ENCODE data around the gene IGFN1. TPM values are rescaled to one million over a fixed set of nuclear protein-coding genes. Genes with fewer than 3 reads are reported as not detected.

IGFN1 gene
- not detected in 2 replicates for total RNA-seq

- DNase-seq (ENCODE audit: low read depth in 2 of 2): no peak
Observed at GRCh38 chr1:201190624-201191051, at the start of gene IGFN1. TSS of gene IGFN1 (plus strand) at chr1:201190824. CDS start at chr1:201193294, 2,470 bp downstream.

- DNase-seq (ENCODE audit: low read depth in 2 of 2): no peak
Observed at GRCh38 chr1:201140941-201141260, 49.7 kb upstream of the IGFN1 start.

DNA sequence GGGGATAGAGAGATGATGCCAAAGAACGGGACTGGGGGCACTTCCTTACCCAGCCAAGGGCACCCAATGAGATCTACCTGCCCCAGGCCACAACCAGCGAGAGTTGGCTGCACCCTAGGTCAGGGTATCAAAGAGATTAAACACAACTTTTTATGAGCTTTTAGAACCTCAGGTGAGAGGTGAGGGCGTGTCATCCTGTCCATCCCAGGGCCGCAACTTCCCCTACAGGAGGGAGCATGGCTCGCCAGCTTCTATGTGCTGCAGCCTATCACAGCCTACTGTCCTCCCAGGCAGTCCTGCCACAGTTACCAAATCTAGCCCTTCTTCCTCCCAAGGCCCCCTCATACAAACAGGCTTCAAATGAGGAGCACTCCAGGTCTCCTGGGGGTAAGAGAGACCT is 49.2 kb upstream of the IGFN1 start:
- no peak for DNase-seq (ENCODE audit: low read depth in 2 of 2)

DNA sequence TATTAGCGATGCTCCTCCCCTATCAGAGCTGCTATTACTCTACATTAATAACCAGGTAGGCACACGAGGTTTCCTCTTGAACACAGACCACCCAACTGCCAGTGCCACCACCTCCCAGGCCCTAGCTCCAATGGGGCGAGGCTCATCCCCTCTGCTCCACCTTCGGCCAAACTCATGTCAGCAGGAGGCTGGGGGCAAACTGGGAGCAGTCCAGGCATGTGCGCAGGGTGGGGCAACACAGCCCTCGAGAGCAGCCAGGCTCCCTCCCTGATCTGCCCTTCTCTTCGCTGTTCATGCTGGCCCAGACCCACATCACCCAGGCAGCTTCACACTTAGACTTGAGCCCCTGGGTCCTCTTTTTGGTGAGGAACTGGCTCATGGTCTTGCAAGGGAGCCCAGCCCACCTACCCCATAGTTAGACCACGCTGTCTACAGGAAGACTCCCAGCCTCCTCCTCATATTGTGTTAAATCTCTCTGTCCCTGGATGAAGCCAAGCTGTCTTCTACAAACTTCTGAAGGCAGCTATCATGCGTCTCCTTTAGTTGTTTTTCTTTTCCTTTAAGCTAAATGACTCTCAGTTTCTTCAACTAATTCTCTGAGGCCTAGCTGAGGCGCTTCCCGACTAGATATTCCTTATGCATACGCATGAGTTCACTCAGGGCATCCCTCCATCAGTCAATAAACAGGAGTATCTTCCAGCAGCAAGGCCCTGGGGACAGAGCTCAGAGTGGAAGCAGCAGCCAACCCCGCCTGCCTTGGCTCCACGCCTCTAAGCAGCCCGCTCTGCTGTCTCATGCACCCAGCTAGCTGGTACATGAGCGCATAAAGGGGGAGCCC is 48.4 kb upstream of the IGFN1 start:
- no peak for DNase-seq (ENCODE audit: low read depth in 2 of 2)

DNA sequence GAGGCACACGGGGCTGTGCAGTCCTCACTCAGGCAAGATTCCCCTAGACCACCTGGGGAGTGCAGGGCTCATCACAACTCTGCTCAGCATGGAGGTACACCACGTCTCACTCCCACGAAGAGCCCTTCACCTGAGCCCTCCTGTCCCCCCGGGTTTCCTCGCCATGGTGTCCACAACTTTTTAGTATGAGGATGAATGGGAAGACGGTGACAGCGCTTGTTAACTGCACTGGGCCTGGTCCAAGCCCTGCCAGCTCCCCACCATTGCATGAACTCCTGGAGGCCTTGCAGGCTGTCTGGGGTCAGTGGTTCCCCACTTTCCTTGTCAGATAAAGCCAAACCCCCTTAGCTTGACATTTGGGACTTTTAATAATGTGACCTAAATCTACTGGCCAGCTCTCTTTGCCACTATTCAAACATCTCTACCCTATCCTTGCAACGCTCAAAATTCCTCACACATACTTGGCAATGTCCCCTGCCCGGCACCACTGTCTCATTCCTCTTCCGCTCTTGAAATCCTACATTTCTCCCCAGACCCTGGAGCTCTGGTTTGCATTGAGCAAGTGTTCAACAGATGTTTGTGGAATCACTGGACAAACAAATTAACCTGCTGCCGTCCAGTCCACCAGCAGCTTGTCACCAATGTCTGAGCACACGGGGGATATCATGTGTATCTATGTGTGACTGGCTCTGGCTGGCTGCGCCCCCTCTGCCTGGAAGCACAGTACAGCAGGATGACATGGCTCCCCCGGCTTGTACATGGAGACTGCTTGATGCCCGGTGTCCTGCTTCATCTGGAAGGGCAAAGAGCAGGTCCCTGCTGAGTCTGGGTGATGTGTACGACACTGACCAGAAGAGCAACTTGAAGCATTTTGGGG is 47.5 kb upstream of the IGFN1 start:
- DNase-seq (ENCODE audit: low read depth in 2 of 2): no peak

DNA sequence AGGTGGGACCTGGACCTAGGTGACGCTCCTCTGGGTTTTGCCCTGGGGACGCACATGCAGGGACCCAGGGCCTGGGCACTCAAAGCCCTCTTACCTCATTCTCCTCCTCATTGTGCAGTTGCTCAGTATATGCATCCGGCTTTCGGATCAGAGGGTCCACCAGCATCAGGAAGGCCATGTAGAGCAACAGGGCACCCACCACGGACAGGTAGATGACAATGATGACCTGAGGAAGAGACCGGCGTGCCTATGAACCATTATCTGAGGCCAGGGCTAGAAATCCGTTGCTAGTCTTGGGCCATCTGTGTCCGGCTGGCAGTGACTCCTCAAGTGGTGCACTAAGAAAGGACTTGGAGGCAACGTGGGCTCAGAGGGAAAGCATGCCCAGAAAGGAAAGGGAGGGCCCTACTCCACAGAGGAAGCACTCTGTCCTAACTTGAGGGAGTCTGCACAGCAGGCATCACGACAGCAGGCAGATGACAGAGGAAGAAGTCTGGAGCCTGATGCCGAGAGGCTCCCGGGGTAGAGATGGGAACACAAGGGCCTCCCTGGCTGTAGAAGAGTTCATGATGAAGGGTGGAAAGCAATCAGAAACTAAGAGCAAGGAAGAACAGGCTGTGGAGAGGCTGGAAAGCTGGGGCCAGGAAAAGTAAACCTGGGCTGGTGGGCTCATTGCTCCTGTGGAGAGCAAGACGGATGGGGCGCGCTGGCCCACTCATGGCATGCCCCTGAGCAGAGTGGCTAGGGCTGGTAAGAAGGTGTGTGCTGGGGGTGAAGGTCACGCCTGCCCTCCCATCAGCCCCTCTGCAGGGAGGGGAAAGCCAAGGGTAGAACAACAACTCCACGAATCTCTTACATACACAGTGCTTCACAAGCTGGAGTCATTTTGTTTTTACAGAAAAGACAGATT is 46.6 kb upstream of the IGFN1 start:
- DNase-seq (ENCODE audit: low read depth in 2 of 2): no peak

DNA sequence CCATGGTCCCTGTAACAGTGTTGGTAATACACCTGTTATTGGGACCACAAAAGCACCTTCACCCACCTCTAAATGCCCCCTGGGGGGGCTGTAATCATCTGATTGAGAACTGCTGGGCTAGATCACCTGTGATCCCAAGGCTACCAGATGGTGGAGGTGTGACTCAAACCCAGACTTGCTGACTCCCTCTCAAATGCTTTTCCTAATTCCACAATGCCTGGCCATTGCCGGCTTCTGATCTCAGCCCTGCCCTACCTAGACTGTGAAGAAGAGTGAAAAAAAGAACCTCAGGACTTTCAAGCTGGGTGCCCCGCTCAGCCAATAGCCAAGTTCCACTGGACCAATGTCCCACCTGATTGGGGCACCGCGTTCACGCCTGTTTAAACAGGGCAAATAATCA is 45.9 kb upstream of the IGFN1 start:
- DNase-seq (ENCODE audit: low read depth in 2 of 2): no peak

DNA sequence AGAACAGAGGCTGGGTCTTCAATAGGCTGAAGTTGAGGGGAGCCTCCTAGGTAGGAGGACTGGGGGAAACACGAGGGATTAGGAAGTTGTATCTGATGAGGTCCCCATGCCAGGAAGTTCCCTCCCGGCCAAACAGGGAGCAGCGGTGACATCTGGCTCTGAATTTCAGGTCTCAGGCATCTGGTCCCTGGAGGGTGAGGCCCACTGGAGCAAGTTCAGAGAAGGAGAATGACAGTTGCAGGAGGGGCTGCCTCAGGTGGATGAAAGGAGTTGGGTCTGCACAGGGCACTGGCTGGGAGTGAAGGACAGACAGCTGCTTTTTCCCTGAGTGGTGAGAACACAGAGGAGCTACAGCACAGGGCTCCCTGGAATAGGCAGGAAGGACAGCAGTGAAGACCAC is 45.5 kb upstream of the IGFN1 start:
- no peak for DNase-seq (ENCODE audit: low read depth in 2 of 2)

GRCh38 chr1:201145816-201146215 is 44.8 kb upstream of the IGFN1 start:
- no peak for DNase-seq (ENCODE audit: low read depth in 2 of 2)

DNA sequence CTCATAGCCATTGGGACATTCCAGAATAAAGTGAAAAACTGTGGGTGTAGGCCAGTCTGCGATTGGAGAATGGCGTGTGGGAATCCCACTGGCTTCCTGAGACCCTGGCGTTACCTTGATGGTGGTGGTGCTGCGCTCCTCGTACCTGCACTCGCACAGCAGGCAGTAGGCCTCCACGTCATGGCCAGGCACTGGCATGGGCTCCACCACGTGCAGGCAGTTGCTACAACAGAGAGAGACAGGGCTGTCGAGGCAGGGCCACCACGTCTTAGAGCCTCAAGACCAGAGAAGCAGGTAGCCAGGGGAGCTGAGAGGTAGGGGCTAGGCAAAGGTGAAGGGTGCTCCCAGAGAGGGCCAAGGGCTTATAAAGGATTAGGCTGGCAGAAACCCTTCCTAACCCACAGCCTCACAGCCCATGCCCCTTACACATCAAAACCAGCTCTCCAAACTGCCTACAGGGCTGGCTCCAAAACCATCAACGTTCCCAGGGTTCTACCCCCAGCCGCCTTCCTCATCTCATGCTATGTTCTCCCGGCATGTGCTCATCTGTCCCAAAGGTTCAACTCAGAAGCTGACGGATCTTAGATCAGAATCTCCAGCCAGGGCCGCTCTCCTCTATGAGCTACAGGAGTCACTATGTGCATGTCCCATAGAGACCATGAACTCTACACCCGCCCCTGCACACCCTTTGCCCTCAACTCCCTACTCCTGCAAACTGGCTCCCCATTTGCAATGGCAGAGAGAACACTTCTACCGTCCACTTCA is 43.8 kb upstream of the IGFN1 start:
- DNase-seq (ENCODE audit: low read depth in 2 of 2): no peak

DNA sequence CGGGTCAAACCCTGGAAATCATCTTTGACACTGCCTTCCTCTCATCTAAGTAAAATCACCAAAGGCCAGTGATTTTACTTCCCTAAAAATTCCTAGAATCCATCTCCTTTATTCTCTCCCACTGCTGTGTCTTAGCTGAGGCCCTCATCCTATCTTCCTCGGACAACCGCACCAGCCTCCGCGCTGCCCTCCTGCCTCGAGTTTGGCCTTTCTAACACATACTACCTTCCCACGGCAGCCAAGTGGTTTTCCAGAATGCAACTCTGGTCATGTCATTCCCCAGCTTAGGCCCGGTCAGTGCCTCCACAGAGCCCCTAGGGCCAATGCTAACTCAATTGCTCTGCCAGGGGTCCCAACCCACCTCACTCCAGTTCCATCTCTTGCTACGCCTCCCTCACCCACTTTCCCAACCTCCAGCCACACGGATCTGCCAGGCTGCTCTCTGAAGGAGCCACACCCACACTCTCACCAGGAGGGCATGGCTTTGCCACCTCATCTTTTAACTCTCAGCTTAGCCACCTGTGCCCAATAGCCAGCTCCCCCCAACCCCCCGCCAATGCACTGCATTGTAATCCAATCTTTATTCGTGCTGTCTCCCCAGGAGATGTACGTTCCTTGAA is 43.1 kb upstream of the IGFN1 start:
- DNase-seq (ENCODE audit: low read depth in 2 of 2): no peak

DNA sequence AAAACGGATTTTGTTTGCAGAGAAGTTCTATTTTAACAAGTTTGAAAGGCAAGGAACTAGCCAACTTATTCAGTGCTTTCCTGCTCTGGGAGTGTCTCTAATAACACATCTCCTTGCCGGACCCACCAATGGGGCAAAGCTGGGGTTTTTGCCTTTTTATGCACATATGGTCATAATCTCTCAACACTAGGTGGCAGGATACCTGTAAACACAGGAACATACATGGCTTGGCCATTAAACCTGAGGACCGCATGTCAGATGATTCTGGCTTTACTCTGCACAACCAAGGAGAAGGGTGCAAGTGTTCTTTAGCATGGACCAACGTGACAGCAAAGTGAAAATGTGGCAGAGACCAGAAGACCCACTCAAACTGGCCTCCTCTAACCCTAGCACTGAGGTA is 41.2 kb upstream of the IGFN1 start:
- peak; percentile 36 to 53 for DNase-seq (ENCODE audit: low read depth in 2 of 2)

- no peak for DNase-seq (ENCODE audit: low read depth in 2 of 2)
Observed at GRCh38 chr1:201153474-201154388, 36.9 kb upstream of the IGFN1 start.

DNA sequence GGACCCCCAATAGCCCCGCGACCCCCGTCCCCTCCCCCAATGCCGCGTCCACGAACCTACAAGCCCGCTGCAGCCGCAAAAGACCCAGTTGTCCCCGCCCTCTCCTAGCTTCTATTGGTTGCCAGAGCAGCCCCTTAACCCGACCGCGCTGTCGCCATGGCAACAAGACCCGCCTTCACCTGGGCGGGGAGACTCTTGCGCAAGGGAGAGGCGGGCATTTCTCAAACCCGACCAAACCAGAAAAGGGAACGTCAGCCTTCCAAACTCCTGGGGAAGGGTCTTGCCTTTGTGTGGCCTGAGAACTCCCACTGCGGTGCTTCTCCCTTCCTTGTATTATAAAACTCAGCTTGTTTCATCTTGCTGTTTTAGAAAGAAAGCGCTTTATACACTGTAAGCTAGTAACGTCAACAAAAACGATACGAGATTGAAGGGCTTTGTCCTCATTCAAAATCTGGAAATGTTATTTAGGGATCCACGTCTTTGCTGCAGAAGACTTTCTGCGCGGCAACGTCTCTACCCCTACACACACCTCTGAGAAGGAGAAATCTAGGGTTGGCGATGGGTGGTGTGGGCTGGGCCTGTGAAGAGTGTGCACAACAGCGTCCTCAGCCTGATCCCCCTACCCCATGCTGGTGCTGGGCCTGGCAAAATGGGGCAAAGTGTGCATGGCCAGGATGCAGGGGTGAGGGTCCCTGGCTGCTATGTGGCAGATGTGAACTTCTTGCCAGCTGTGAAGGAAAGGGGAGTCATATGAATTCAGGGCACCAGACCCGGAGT is 36.0 kb upstream of the IGFN1 start, which contains the start of gene TMEM9:
Gene TMEM9 (minus strand): TSS at position 86 of the 777 bp plus-strand sequence. CDS start 551 bp downstream, outside the sequence.
- DNase-seq (ENCODE audit: low read depth in 2 of 2): peak; percentile 94 to 96

DNA sequence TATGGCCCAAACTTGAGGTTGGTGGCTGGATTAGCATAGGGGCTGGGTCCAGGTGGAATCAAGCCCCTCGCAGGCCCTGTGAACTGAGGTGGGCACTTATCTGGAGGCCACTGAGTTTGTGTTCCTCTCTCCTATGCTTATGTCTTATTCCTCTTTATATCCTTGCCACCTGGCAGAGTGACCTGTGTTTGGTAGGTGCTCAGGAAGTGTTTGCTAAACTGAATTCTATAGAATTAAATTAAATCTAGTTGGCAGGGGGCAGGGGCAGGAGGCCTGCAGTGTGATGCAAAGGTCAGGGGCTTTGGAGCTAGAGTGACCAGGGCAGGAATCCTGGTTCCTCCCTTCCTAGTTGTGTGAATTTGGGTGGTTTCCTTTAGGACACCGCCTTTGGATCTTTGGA is 35.3 kb upstream of the IGFN1 start:
- DNase-seq (ENCODE audit: low read depth in 2 of 2): no peak

DNA sequence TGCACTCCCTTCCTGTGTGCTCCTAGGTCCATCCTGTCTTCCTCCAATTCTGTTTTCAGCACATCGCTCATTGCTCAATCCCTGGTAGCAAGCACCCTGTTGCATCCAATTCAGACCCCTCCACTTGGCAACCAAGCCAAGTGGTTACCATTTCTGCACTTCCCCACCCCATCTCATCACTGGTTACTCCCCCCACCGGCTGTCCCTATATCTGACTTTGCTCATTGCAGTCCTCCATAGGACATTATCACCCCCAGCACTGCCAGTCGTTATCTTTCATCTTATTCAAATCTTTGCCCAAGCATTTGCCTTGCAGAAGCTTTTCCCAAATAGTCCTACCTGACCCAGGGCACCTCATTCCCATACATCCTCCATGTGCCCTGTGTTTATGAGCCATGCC is 34.3 kb upstream of the IGFN1 start:
- no peak for DNase-seq (ENCODE audit: low read depth in 2 of 2)

DNA sequence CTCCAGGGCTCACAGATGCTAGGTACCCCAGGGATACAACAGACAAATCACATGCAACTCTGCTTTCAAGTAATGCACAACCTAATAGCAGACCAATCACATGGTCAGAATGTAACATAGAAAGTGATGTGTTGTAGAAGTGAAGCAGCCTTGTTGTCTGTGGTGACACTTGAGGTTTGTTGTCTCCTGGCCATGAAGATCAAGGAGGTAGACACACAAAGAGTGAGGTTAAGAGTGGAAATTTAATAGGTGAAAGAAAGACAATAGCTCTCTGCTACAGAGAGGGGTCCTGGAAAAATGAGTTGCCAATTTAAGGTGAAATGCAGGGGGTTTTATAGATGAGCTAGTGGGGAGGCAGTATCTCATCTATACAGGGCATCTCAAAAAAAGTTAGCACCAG is 33.8 kb upstream of the IGFN1 start:
- DNase-seq (ENCODE audit: low read depth in 2 of 2): no peak

GRCh38 chr1:201157949-201158348 is 32.7 kb upstream of the IGFN1 start:
- DNase-seq (ENCODE audit: low read depth in 2 of 2): no peak

All from lung microvascular endothelial cell (primary cell).